CD4-positive, alpha-beta T cell treated with Interleukin-12 subunit alpha and Interleukin-12 subunit beta, for 1 hour (primary cell): Measurements from ENCODE around the gene PPP2R2B.

Experiments used
- DNase-seq: peaks from one replicate; pipeline ENCODE4 v3.0.0-alpha.2; 2020

The PPP2R2B gene

GRCh38 chr5:146778795-146779194 is 99.8 kb downstream of the PPP2R2B start:
- DNase-seq: no peak

GRCh38 chr5:146778261-146778660 is 100.3 kb downstream of the PPP2R2B start:
- no peak for DNase-seq

- no peak for DNase-seq
Observed at GRCh38 chr5:146772881-146773466, 105.6 kb downstream of the PPP2R2B start.

GRCh38 chr5:146770980-146771379 is 107.6 kb downstream of the PPP2R2B start:
- DNase-seq: no peak

DNA sequence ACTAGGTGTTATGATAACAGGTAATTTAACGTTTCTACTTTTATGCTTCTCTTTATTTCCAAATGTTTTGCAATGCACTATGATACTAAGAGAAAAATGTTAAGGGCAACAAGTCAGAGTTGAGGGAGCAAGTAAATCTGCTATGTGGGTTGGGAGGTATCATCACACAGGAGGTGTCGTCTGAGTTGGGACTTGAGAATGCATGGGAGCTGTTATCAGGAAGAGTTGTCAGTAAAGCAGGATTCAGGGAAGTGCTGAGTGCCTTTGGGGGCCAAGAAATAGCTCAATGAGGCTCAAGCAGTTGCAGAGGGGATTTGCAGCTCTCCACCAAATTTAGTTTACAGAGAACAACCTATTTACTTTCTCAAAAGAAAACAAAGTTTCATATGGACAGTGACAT is 108.0 kb downstream of the PPP2R2B start:
- DNase-seq: no peak

GRCh38 chr5:146767534-146767933 is 111.0 kb downstream of the PPP2R2B start:
- DNase-seq: no peak

DNA sequence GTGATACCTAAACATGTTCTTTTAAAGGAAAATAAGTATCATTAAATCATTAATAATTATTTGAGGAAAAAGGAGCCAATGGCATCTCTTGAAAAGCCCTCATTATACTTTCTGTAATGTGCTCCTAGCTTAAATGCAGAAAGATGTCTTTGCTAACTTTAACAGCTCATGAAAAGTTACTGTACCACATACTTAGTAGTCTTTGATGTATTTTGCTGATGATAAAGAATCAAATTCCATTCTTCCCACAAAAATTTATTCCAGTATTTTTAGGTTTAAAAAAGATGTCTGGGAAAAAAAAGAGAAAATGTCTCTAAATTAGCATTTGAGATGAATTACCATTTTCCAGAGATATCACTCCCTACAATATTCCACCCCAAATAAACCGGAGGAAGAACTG is 112.5 kb downstream of the PPP2R2B start:
- no peak for DNase-seq

GRCh38 chr5:146765089-146765832 is 113.3 kb downstream of the PPP2R2B start:
- peak; percentile 40 for DNase-seq

DNA sequence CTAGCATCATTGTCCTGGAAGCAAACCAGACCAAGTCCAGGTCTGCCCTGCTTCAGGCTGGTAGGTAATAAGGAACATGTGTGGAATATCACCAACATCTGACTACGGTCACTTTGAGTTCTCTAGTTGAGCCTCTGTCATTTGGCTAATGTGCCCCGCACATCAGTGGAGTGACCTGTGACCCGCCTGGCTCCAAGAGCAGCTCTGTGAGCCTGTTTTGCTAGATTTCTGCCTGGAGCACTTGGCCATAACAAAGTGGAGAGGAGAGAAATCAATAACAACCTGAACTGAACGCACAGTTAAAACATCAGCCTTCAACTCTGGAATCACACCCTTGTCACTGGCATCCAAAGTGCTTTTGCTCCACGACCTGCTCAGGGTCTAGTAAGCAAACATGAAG is 115.7 kb downstream of the PPP2R2B start:
- no peak for DNase-seq

GRCh38 chr5:146761811-146762210 is 116.7 kb downstream of the PPP2R2B start:
- no peak for DNase-seq

DNA sequence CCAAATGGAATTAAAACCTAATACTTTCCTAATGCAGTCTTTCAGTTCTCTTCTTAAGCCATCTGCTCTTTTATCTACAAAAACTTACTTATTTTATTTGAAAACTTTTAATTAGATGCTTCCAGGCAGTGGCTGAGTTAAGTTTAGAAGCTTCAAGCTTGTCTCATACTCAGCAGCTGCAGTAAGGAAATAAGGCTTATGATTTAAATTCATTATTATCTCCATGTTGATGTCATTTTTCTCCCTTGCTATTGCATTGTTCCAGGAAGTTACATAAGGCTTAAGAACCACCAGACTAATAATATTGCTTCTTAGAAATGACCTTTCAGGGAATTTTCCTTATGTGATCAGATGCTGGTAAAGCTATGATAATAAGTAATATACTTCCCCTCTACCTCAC is 119.6 kb downstream of the PPP2R2B start:
- no peak for DNase-seq

DNA sequence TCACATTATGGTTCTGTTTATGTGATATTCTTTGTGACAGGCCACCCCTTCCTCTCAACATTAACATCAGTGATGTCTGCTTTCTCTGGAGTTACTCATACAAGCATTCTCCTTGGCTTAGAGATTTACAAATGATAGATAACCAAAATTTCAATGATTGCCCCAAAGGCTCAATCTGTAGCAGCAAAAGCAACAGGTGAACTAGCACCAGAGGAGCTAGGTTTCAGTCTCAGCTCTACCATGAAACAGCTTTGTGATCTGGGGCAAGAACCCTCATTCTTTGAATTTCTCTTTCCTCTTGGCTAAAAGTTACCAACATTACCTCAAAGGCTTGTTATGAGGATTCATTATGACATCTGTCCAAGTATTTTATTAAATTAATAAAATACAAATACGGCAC is 120.5 kb downstream of the PPP2R2B start:
- DNase-seq: no peak

GRCh38 chr5:146756546-146756945 is 122.0 kb downstream of the PPP2R2B start:
- DNase-seq: no peak

DNA sequence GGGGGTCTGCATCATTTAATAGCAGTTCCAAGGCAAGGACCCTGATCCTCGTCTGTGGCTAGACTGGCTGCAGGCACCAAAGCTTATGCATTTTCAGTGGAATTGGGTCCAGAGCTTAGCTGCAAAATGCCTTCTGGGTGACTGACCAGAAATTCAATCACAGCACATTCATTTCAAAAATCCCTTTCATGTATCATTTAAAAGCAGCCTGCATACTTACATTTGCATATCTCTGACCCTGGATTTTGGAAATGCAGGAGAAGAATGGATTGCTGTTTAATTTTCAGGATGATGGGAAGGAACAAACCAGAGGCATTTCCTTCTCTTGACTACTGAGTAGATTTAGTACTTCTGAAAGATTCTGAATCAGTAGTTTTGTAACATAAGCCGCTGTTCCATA is 122.8 kb downstream of the PPP2R2B start:
- DNase-seq: no peak

- no peak for DNase-seq
Observed at GRCh38 chr5:146754621-146755020, 123.9 kb downstream of the PPP2R2B start.

DNA sequence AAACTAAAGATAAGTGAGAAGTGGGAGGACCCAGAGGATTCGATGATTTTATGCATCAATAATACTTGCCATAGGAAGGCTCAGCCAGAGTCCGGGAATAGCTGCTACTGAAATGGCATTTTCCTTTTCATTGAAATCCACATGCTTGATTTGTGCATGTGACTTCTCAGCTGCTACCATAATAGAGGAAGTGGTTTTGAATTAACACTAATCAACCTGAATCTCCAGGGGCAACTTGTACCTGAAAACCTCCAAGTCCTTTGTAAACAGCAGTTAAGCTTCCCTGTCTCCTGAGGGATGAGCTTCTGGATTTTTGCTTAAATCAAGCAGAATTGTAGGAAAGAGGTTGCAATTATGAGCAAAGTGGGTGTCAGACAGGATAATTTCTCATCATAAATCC is 124.9 kb downstream of the PPP2R2B start:
- DNase-seq: peak; percentile 23

DNA sequence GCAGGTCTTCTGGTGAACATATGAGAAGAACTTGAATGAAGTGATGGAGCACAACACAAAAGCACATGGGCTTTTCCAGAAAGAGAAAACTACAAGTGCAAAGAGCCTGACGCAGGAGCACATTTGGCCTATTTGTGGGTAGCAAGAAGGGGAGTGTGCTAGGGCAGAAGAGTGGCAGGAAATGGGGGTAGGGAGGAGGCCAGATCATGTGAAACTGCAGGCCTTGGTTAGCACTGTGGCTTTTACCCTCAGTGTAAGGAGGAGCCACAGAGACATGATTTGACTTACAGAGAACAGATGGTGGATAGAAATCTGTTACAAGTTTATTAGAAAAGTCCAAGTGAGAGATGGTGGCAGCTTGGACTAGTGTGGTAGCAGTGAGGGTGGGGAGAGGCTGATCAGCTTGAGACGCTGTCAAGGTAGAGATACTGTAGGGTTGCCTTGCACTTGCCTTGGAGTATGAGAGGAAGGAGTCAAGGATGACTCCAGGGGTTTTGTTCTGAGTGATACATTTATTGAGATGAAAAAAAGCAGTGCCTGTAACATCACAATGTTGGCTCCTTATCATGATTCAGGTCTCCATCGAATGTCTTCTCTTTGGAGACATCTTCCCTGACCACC is 126.7 kb downstream of the PPP2R2B start:
- peak; percentile 76 for DNase-seq

DNA sequence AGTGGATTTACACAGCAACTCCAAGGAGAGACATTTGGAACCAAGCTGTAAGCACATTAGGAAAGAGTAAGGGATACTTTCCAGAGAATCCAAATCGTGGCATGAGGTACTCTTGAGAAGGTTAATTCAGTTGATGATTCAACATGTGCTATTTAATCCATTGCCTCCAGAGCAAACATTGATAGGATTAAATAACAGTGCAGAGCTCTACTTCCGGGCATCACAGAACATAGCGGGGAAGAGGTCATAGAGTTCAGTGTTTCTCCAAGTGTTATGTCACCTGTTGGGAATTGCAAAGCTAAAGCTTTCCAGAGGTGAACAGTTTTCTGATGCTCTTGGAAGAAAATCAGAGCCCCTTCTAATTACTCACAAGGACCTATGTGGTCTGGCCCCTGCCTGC is 127.5 kb downstream of the PPP2R2B start:
- DNase-seq: no peak

DNA sequence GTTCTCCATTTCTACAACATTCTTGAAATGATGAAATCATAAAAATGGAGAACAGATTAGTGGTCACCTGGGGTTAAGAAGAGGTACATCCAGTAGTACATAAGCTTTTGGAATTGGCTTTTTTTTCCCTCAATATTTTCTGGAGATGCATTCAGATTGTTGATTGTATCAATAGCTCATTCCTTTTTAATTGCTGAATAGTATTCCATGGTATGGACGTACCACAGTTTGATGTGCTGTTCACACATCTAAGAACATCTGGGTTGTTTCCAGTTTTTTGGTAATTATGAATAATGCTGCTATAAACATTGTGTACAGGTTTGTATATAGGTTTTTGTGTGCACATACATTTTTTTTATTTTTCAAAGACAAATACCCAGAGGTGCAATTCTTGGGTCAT is 130.0 kb downstream of the PPP2R2B start:
- DNase-seq: no peak

- no peak for DNase-seq
Observed at GRCh38 chr5:146745931-146746577, 132.5 kb downstream of the PPP2R2B start.

DNA sequence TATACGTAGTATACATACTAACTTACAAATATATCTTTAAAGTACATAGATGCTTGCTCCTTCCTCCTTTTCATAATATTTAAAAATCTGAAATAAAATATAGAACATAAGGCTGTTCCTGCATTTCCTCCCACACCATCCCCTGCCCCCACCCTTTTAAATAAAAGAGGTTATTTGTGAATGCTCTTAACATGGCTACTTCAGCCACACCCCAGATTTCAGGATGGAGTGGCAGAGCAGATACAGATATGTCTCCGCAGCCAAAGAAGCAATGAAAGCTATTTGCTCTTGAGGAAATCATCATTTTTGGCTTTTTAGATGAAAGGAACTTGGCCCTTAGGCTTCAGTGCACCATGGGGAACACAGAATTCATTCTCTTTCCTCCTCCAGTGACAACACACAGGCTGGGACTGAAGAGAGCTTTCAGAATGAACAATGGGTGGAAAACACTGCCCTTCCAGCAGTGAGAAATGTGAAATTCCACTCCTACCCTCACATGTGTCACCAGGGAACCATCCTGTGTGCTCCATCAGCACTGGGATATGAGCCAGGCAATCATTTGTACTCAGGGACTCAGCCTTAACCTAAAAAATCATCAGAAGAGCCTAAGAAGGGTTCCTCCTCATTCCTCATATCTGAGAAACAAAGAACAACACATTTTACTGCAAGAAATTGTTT is 134.3 kb downstream of the PPP2R2B start:
- no peak for DNase-seq

DNA sequence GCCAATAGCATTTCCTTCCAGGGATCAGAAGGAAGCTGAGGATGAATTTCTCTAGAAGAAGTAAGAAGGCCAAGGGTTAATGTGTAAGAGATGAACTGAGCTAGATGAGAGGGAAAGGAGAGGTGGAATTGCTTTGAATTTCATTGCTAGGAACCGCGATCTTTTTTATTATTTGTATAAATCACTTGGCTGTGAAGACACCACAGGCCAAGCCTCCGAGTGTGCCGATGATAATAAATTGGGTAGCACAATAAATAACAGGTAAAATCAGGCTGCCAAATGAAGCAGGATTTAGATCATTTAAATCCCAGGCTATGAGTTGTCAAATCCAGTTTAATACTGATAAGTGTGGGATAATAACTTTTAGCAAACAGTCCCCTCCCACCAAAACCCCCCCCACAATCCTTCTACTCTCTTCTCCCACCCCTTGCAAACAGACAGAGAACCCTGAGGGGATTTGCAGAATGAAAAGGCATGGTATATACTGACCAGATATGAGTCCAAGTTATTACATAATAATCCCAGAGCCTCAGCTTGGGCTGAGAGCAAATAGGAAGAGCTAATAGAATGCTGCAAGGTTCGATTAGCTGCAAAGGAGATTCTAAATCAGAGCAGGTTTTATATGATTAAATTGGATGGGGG is 143.5 kb downstream of the PPP2R2B start:
- DNase-seq: no peak

DNA sequence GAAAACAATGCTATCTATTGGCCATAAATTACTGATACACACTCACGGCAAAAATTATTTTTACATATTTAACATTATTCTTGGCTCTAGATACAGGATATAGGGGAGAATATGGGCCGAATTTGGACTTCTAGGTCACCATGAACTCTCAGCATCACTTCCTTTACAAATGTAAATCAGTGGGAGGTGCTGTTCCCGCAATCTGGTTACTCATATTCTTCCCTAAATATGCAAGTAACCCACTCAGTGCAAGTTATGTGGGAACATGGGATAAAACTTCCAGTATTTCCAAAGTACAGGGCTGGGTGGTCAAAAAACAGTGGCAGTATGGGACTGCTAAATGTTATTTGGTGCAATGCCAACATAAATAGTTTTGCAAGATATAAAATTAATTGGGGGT is 145.6 kb downstream of the PPP2R2B start:
- DNase-seq: no peak
